OCI-LY7 (cell line): ENCODE measurements around the gene TMEM53. TPM values are rescaled to one million over a fixed set of nuclear protein-coding genes. Genes with fewer than 3 reads are reported as not detected.

Source experiments
- BruUV-seq: library from RNA; stranded (reverse); fragments of 400-500 nt; replicated peaks from 2 replicates; lab custom pipeline; 2021; lab: Mats Ljungman, UMichigan
- CTCF ChIA-PET: fragments of 300-600 bp; sonication (Branson Sonifier 250); formaldehyde crosslinking; loops from one replicate; lab custom pipeline; 2022; ENCODE audit warnings: antibody characterized with exemption; ENCODE audit not compliant: unreplicated experiment; lab: Charles Lee
- POLR2A ChIA-PET: fragments of 300-600 bp; sonication (Branson Sonifier 250); formaldehyde crosslinking; loops from one replicate; lab custom pipeline; 2022; ENCODE audit warnings: antibody characterized with exemption; lab: Charles Lee
- DNase-seq: peaks from one replicate; pipeline ENCODE4 v3.0.0-alpha.2; 2015; ENCODE audit warnings: low spot score
- H2AFZ ChIP-seq: fragments of 200-600 bp; sonication (generic), shearing (Covaris generic); 2 replicates; pipeline ENCODE4 v1.6.1; 2014; ENCODE audit warnings: mild to moderate bottlenecking, antibody characterized with exemption, low read length, moderate library complexity
- H3K27ac ChIP-seq: fragments of 200-600 bp; sonication (generic); 2 replicates; pipeline ENCODE4 v1.5.1; 2014; ENCODE audit warnings: mixed run types, low read depth, mild to moderate bottlenecking, moderate library complexity, low read length, inconsistent platforms; ENCODE audit not compliant: poor library complexity, severe bottlenecking
- H3K36me3 ChIP-seq: fragments of 200-600 bp; sonication (generic); 2 replicates; pipeline ENCODE4 v1.6.1; 2014; ENCODE audit warnings: mild to moderate bottlenecking, antibody characterized with exemption, low read length, moderate library complexity, mixed read lengths; ENCODE audit not compliant: insufficient read depth
- H3K4me1 ChIP-seq: fragments of 200-600 bp; sonication (generic); 2 replicates; pipeline ENCODE4 v1.5.1; 2014; ENCODE audit warnings: mild to moderate bottlenecking, low read length; ENCODE audit not compliant: insufficient read depth, poor library complexity, severe bottlenecking
- H3K4me2 ChIP-seq: fragments of 200-600 bp; sonication (generic); 2 replicates; pipeline ENCODE4 v1.6.1; 2014; ENCODE audit warnings: mild to moderate bottlenecking, low read length
- H3K4me3 ChIP-seq: fragments of 200-600 bp; sonication (generic); 2 replicates; pipeline ENCODE4 v1.5.1; 2014; ENCODE audit warnings: mild to moderate bottlenecking, low read depth, low read length; ENCODE audit not compliant: poor library complexity, severe bottlenecking
- H3K79me2 ChIP-seq: fragments of 200-600 bp; sonication (generic); 2 replicates; pipeline ENCODE4 v1.6.1; 2016; ENCODE audit warnings: low read depth, mild to moderate bottlenecking, low read length, moderate library complexity, mixed read lengths; ENCODE audit not compliant: insufficient read depth
- H3K9me2 ChIP-seq: fragments of 200-600 bp; sonication (generic); 2 replicates; pipeline ENCODE4 v1.6.1; 2016; ENCODE audit warnings: mild to moderate bottlenecking, low read length, mixed read lengths; ENCODE audit not compliant: insufficient read depth
- H3K9me3 ChIP-seq: fragments of 200-600 bp; sonication (generic); 2 replicates; pipeline ENCODE4 v1.6.1; 2014; ENCODE audit warnings: mild to moderate bottlenecking, mixed run types, low read length, mixed read lengths
- H4K20me1 ChIP-seq: fragments of 200-600 bp; sonication (generic); 2 replicates; pipeline ENCODE4 v1.6.1; 2014; ENCODE audit warnings: mild to moderate bottlenecking, antibody characterized with exemption, low read length, moderate library complexity, mixed read lengths; ENCODE audit not compliant: insufficient read depth
- EZH2phosphoT487 ChIP-seq: fragments of 200-600 bp; sonication (generic); IDR thresholded peaks from 2 replicates; pipeline ENCODE4 v1.6.1; 2018; ENCODE audit warnings: low read depth, borderline replicate concordance, mild to moderate bottlenecking, mixed run types, antibody characterized with exemption, low read length, moderate library complexity, mixed read lengths
- intact Hi-C: fragments of 100-400 bp; cut with micrococcal nuclease; formaldehyde crosslinking; loops from one replicate; pipeline ENCODE4 v1.10.0; 2022; ENCODE audit not compliant: unreplicated experiment
- total RNA-seq, 2 experiments: library from RNA; depleted of rRNA in 1 of 2; stranded (reverse); fragments of >200 nt in 1 of 2; shearing (Covaris generic) in 1 of 2; gene quantifications; 2 replicates each; pipeline ENCODE4 v1.2.3, GENCODE V29; 2014 to 2022
- TF ChIP-seq, protein P1 (sequence below): fragments of 200-600 bp; sonication (generic); conservative IDR thresholded peaks from 2 replicates; pipeline ENCODE4 v1.5.1; 2014; ENCODE audit warnings: mild to moderate bottlenecking, antibody characterized with exemption, low read length, moderate library complexity, mixed read lengths

TMEM53 gene
- total RNA-seq, 2 experiments from 2014 or later: 6.6 to 8.1 TPM

DNA sequence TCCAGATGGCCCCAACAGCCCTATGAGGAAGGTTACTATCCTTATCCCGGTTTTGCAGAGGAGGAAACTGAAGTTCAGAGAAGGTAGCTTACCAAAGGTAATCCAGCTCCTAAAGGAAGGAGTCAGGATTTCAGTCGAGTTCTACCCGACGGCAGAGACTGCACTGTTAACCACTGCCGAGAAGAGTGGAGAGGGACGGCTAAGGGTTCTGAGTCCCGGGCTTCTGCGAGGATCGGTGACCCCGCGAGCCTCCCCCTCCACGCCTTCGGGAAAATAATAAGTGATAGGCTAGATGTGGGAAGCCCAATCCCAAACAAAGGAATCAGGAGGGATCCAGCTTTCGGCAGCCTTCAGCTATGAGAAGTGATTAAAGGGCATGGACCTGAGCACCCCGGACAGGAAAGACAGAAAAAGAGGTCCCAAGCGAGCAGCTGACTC, 587 bp downstream of the TMEM53 start:
- BruUV-seq: no TSS peak
- Histone ChIP-seq H3K4me3 (peak overlapping the region; percentile 73), H3K4me1 (peaks cover 54% of the 10 kb centered on the region), H3K9me3 (no peaks in the 10 kb centered on the region), H3K9me2 (no peaks in the 10 kb centered on the region), H3K79me2 (no peaks in the 10 kb centered on the region), H2AFZ (peak overlapping the region; percentile 56; the same call in 1 of the 2 replicates), H4K20me1 (no peaks in the 10 kb centered on the region), H3K4me2 (peak overlapping the region; percentile 84), H3K27ac (no peak overlapping the region), H3K36me3 (no peaks in the 10 kb centered on the region)
- no peak for DNase-seq
- ChIA-PET POLR2A (interaction anchor here (0.5 to 4.3 kb wide), 10 partner anchors 9 to 315 kb away, joined by 3 to 27 read pairs (median 5); partner anchors contain the start of gene RNU5D-1), CTCF (interaction anchor here (0.6 to 1.1 kb wide), 2 partner anchors 23 to 52 kb away, joined by 3 to 4 read pairs; no protein-coding TSS in a partner anchor)
- intact Hi-C loops: loop anchor here (2.0 kb wide), 1 partner anchor 21 kb away; no protein-coding TSS in a partner anchor
- no peak for TF ChIP-seq EZH2phosphoT487
- TF ChIP-seq, protein P1, sequence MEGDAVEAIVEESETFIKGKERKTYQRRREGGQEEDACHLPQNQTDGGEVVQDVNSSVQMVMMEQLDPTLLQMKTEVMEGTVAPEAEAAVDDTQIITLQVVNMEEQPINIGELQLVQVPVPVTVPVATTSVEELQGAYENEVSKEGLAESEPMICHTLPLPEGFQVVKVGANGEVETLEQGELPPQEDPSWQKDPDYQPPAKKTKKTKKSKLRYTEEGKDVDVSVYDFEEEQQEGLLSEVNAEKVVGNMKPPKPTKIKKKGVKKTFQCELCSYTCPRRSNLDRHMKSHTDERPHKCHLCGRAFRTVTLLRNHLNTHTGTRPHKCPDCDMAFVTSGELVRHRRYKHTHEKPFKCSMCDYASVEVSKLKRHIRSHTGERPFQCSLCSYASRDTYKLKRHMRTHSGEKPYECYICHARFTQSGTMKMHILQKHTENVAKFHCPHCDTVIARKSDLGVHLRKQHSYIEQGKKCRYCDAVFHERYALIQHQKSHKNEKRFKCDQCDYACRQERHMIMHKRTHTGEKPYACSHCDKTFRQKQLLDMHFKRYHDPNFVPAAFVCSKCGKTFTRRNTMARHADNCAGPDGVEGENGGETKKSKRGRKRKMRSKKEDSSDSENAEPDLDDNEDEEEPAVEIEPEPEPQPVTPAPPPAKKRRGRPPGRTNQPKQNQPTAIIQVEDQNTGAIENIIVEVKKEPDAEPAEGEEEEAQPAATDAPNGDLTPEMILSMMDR: no peak

DNA sequence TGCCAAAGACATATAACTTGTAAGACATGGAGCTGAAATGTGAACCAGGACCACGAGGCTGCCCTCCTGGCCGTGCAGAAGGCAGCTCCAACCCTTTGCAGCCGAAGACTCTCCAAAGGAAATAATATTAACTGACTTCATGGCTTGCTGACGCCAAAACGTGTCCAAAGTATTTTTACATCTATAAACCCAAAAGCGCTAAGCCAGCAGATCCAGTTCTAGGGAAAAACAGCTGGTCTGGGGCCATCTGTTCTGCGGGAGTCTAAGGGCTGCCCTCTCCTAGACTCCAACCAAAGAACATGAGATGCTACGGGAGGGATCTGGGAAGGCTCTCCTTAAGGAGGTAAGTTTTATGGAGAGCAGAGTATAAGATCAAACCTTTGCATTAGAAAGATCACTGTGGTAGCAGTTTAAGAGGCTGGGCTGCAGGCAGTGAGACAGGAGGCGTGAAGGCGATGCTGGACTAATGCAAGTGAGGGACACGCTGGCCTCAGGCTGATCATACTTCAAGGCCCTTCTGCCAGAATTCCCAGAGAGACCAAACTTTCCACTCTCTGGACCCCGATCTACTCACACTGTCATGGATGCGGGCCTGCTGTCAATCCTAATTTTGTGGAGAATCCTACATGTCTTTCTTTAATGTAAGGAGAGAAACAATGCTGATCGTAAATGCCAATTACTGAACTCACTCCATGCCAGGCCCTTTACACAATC, 1.2 kb downstream of the TMEM53 start:
- ChIA-PET CTCF (interaction anchor here (0.6 to 1.1 kb wide), 2 partner anchors 24 to 52 kb away, joined by 3 to 4 read pairs; no protein-coding TSS in a partner anchor), POLR2A (interaction anchor here (0.6 to 4.3 kb wide), 5 partner anchors 23 to 43 kb away, joined by 3 to 27 read pairs (median 9); no protein-coding TSS in a partner anchor)
- no peaks in the 10 kb centered on the region for H4K20me1 ChIP-seq
- peak overlapping the region; percentile 73 for H3K4me3 ChIP-seq
- intact Hi-C loops: no loop called here
- peak overlapping the region; percentile 56; the same call in 1 of the 2 replicates for H2AFZ ChIP-seq
- H3K36me3 ChIP-seq: no peaks in the 10 kb centered on the region
- H3K4me2 ChIP-seq: peak overlapping the region; percentile 84
- DNase-seq: no peak
- no peaks in the 10 kb centered on the region for H3K9me2 ChIP-seq
- TSS peak; percentile 57 for BruUV-seq
- no peaks in the 10 kb centered on the region for H3K9me3 ChIP-seq
- peaks cover 54% of the 10 kb centered on the region for H3K4me1 ChIP-seq
- TF ChIP-seq, protein P1: no peak
- TF ChIP-seq EZH2phosphoT487: no peak
- H3K27ac ChIP-seq: no peak overlapping the region
- no peaks in the 10 kb centered on the region for H3K79me2 ChIP-seq
